ENCODE results near the gene EEPD1.

Gene EEPD1

GRCh38 chr7:36155811-36156361 lies 2.8 kb downstream of the EEPD1 start:
- DNase-seq (ENCODE audit: low spot score), result no peak

- DNase-seq (ENCODE audit: low spot score), result no peak
Observed at GRCh38 chr7:36157527-36158320, 4.7 kb downstream of the EEPD1 start.

GRCh38 chr7:36158321-36158605 lies 5.2 kb downstream of the EEPD1 start:
- no peak for DNase-seq (ENCODE audit: low spot score)

GRCh38 chr7:36159618-36160017 lies 6.6 kb downstream of the EEPD1 start:
- no peak for DNase-seq (ENCODE audit: low spot score)

GRCh38 chr7:36160313-36160712 lies 7.3 kb downstream of the EEPD1 start:
- no peak for DNase-seq (ENCODE audit: low spot score)

- DNase-seq (ENCODE audit: low spot score), result no peak
Observed at GRCh38 chr7:36161996-36162395, 8.9 kb downstream of the EEPD1 start.

- DNase-seq (ENCODE audit: low spot score), result no peak
Observed at GRCh38 chr7:36165059-36165458, 12.0 kb downstream of the EEPD1 start.

GRCh38 chr7:36165802-36166201 lies 12.7 kb downstream of the EEPD1 start:
- no peak for DNase-seq (ENCODE audit: low spot score)

GRCh38 chr7:36167403-36168050 lies 14.5 kb downstream of the EEPD1 start:
- no peak for DNase-seq (ENCODE audit: low spot score)

GRCh38 chr7:36171503-36171902 lies 18.4 kb downstream of the EEPD1 start:
- DNase-seq (ENCODE audit: low spot score), result no peak

GRCh38 chr7:36175886-36176285 lies 22.8 kb downstream of the EEPD1 start:
- no peak for DNase-seq (ENCODE audit: low spot score)

- DNase-seq (ENCODE audit: low spot score), result no peak
Observed at GRCh38 chr7:36176697-36177096, 23.6 kb downstream of the EEPD1 start.

- no peak for DNase-seq (ENCODE audit: low spot score)
Observed at GRCh38 chr7:36180121-36180520, 27.1 kb downstream of the EEPD1 start.

- no peak for DNase-seq (ENCODE audit: low spot score)
Observed at GRCh38 chr7:36181668-36182067, 28.6 kb downstream of the EEPD1 start.

- no peak for DNase-seq (ENCODE audit: low spot score)
Observed at GRCh38 chr7:36182854-36183604, 30.0 kb downstream of the EEPD1 start.

- DNase-seq (ENCODE audit: low spot score), result no peak
Observed at GRCh38 chr7:36185092-36185491, 32.0 kb downstream of the EEPD1 start.

GRCh38 chr7:36185756-36186155 lies 32.7 kb downstream of the EEPD1 start:
- no peak for DNase-seq (ENCODE audit: low spot score)

GRCh38 chr7:36186359-36187121 lies 33.5 kb downstream of the EEPD1 start:
- DNase-seq (ENCODE audit: low spot score), result no peak

GRCh38 chr7:36188266-36188665 lies 35.2 kb downstream of the EEPD1 start:
- DNase-seq (ENCODE audit: low spot score), result no peak

GRCh38 chr7:36188906-36189305 lies 35.9 kb downstream of the EEPD1 start:
- no peak for DNase-seq (ENCODE audit: low spot score)

- DNase-seq (ENCODE audit: low spot score), result no peak
Observed at GRCh38 chr7:36190447-36191291, 37.6 kb downstream of the EEPD1 start.

Measured in HuH-7 (cell line).